NCI-H446 (cell line): ENCODE measurements around the gene PAWR.

ENCODE experiments used
- DNase-seq, 2 experiments: peaks; one replicate each; lab custom pipeline; 2025; lab: John Stamatoyannopoulos, UW

The PAWR gene, protein sequence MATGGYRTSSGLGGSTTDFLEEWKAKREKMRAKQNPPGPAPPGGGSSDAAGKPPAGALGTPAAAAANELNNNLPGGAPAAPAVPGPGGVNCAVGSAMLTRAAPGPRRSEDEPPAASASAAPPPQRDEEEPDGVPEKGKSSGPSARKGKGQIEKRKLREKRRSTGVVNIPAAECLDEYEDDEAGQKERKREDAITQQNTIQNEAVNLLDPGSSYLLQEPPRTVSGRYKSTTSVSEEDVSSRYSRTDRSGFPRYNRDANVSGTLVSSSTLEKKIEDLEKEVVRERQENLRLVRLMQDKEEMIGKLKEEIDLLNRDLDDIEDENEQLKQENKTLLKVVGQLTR

DNA sequence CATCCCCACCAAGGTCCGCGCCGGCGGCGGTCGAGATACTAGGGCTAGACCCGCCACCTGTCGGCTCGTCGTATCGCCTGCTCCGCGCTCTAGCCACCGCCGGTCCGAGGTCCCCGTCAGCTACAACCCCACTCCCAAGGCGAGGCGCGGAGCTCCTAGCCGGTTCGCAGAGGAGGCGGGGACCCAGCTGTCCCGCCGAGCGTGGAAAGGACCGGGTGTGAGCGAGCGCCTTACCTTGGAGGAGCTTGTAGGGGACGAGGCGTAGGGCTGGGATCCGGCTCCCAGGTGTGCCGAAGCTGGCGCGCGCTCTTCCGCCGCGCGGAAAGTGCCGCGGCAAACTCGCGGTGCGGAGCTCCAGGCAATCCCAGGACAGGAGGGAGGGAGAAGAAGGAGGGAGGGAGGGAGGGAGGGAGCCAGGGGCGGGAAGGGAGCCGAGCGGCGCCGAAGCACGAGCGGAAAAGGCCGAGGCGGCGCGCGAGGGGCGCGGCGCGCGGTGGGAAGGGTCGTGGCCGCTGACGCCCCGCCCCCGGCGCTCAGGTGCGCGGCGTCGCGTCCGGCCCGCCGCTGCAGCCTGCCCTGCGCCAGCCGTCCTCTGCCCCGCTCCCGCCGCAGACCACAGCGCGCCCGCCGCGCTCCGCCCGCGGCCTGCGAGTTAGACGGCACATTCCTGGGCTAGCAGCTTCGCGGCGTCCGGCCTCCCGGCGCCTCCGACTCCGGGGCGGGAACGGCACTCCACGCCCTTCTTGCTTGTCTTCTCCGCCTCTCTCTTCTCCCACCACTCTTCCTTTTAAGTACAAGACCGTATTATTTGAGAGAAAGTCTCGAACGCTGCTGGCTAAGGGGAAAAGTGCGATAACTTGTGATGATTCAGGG, at the start of gene PAWR:
Gene PAWR, minus strand, starts transcription at position 327 of the 873 bp plus-strand sequence. CDS start 720 bp downstream, outside the sequence.
- peak; percentile 36 to 78 for DNase-seq

GRCh38 chr12:79737875-79738718, 47.3 kb upstream of the PAWR start:
- peak; percentile 38 to 65 for DNase-seq

DNA sequence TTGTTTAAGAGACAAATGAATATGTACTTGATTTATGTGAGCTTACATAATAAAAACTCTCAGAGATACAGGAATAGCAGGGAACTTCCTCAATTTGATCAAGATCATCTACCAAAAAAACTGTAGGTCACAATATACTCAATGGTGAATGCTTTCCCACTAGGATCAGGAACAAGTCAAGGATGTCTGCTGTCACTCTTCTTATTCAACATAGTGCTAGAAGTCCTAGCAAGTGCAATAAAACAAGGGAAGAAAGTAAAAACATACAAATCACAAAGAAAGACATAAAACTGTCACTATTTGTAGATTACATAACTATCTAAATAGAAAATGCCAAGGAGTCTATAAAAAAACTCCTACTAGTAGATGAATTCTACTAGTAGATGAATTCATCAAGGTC, 41.9 kb upstream of the PAWR start:
- DNase-seq: no peak

GRCh38 chr12:79725987-79726386, 35.2 kb upstream of the PAWR start:
- no peak for DNase-seq

DNA sequence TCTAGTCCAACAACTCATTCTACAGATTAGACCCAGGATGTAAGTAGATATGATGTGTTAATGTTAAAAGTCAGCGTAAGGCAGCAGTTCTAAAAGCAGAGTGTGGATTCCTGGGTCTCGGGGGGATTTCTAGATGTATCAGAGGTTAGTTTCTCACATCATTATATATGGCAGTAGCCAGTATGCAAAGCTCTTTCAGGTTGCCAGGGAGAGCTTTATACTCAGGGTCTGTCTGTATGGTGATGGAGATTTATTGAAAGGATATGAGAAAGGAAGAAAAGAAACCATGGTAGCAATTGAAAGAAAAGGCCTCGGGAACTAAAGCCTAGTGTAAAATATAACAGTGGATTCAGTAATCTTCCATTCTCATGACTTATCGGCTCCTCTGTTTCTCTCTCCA, 26.2 kb upstream of the PAWR start:
- DNase-seq: no peak

DNA sequence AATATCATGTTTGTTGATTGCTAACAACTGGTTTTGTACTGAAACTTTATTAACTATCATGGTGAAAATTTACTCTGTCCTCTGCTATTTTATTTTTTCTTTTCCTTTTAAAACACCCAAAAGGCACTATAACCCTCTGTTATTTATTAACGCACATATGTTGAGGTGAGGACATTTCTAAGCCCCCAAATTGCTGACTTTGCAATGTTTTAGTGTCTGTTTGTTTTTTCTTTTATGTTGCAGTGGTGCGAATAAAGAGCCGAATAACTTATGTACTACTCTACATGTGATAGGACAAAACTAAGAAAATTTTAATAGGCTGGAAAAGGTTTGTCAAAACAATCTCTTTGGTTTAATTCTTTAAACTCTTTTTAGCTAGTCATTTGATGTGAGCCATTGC, 24.5 kb upstream of the PAWR start:
- DNase-seq: no peak

DNA sequence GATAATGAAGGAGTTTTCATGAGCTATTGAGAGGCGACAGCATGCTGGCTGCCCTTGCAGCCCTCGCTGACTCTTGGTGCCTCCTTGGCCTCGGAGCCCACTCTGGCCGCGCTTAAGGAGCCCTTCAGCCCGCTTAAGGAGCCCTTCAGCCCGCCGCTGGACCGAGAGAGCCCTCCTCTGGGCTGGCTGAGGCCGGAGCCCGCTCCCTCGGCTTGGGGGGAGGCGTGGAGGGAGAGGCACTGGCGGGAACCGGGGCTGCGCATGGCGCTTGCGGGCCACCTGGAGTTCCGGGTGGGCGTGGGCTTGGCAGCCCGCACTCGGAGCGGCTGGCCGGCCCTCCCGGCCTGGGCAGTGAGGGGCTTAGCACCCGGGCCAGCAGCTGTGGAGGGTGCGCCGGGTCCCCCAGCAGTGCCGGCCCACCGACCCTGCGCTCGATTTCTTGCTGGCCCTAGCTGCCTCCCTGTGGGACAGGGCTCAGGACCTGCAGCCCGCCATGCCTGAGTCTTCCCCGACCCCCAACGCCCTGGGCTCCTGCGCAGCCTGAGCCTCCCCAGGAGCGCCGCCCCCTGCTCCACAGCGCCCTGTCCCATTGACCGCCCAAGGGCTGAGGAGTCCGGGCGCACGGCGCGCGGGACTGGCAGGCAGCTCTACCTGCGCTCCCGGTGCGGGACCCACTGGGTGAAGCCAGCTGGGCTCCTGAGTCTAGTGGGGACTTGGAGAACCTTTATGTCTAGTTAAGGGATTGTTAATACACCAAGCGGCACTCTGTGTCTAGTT, 20.1 kb upstream of the PAWR start:
- DNase-seq: no peak

GRCh38 chr12:79707830-79708229, 17.1 kb upstream of the PAWR start:
- no peak for DNase-seq

GRCh38 chr12:79706676-79707075, 15.9 kb upstream of the PAWR start:
- no peak for DNase-seq

GRCh38 chr12:79706156-79706555, 15.4 kb upstream of the PAWR start:
- DNase-seq: no peak

DNA sequence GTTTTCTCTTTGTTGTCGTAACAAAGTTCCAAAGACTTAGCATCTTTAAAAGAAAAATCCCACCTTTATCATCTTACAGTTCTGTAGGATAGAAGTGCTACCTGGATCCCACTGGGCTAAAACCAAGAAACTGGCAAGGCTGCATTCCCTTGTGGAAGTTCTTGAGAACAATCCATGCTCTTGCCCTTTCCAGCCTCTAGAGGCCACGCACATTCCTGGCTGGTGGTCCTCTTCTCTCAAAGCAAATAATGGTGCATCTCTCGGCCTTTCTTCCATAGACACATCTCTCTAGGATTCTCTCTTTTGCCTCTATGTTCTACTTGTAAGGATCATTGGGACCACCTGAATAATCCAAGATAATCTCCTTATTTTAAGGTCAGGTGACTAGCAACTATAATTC, 8.2 kb upstream of the PAWR start:
- no peak for DNase-seq

- DNase-seq: no peak
Measured at GRCh38 chr12:79696416-79696815, 5.7 kb upstream of the PAWR start.

- DNase-seq: no peak
Measured at GRCh38 chr12:79692860-79693577, 2.3 kb upstream of the PAWR start.

DNA sequence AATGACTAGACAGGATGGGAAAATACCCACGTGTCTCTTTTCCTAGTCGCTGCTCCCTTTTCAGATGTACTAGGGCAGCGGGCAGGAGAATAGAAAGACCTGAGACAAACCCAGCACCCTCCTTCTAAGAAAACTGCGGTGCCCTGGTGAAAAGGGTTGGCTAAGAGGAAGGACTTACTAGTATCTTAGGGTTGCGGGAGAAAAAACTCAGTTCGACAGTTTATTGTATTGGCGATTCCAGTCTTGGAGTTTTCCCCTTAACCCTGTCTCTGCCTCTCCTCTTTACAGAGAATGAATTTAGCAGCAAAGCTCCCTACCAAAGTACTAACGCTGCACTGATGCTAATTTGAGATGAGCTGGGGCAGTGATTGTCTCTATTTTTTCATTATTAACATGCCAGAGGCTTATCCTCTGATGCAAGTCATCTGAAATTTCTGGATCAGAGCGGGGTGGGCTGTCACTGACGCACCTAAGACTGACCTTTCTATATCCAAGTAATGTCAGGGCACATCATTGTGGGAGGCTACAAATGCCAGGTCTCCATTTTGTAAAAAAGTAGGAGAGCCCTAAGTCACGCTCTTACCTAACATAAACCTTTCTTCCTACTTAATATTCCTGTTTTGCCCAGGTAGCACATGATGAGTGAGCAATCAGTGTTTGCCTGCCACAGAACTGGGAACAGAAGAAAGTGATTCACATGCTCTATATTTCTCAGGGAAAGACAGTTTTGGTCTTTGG, 916 bp upstream of the PAWR start:
- DNase-seq: no peak

DNA sequence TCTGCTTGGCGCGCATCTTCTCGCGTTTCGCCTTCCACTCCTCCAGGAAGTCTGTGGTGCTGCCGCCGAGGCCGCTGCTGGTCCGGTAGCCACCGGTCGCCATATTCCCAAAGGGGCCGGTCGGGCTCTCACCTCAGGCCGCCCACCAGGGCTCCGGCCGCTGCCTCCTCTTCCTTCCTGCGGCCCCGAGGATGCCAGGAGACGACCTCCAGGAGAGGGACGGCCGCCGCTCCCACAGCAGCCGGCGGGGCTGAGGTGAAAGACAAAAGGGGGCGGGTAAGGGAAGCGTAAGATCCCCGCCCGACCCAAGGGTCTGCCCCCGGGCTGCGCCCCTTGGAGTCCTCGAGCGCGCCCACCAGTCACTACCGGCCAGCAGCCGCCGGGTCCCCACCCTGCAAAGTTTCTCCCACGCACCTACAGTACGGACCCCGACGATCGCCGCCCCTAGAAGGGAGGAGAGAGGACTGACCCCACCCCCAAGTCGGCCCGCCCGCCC, 574 bp downstream of the PAWR start:
- DNase-seq: peak in 1 of 2 experiments; percentile 55

DNA sequence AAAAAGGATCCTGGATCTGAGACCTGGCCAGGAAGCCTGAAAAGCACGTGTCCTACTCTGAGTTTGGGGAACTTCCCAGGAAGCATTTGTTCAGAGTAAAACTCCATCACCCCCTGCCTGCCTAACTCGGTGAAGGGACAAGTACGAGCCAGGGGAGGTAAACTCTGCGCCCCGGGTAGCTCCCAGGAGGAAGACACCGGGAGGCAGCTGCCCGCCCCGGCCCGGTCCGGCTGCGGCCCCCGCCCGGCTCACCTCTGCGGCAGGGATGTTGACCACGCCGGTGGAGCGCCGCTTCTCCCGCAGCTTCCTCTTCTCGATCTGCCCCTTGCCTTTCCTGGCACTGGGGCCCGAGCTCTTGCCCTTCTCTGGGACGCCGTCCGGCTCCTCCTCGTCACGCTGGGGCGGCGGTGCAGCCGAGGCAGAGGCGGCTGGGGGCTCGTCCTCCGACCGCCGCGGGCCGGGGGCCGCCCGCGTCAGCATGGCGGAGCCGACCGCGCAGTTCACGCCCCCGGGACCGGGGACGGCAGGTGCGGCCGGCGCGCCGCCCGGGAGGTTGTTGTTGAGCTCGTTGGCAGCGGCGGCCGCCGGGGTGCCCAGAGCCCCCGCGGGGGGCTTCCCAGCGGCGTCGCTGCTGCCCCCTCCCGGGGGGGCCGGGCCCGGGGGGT, 1.2 kb downstream of the PAWR start:
- DNase-seq: peak in 1 of 2 experiments; percentile 37

- DNase-seq: peak in 1 of 2 experiments; percentile 18
Measured at GRCh38 chr12:79689061-79689476, 1.7 kb downstream of the PAWR start.

DNA sequence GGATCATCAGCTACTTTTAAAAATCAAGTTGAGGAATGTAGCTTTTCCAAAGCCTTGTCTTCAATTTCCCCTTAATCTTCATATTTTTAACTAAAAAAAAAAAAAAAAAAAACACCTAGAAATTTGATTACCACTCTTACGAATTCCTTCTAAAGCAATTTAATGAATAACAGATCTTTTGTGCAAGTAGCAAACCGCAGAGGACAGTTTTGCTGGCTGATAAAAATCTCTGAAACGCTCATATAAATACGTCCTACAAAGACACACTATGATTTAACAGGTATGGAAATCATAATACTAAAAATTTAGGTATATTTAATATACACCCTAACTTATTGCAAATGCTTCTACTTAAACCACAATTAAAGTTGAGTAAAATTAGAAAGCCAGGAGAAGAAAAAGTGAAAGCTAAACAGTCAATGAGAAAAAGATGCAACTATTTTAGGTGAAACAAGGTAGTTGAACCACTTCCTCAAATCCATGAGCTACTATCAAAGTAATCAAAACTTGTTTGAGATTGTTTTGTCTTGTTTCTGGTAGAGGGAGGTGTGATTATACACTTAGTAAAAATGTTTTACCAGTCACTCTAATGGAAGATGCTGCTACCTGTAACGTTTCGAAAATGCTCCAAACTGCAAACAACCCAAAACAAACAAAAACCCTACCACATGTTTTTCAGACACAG, 2.2 kb downstream of the PAWR start:
- no peak for DNase-seq
